IMR-90 (cell line): ENCODE results near the gene DHCR7. TPM values are rescaled to one million over a fixed set of nuclear protein-coding genes. Genes with fewer than 3 reads are reported as not detected.

Source experiments
- ATAC-seq: fragments of 200-7000 bp; cut with Tn5 transposase; 2 replicates; pipeline ENCODE4 v1.9.1; 2020; ENCODE audit warnings: low read depth, mild to moderate bottlenecking, moderate library complexity
- BruUV-seq: library from RNA; stranded (reverse); fragments of 400-500 nt; replicated peaks from 2 replicates; lab custom pipeline; 2021; lab: Mats Ljungman, UMichigan
- CTCF ChIA-PET: fragments of 300-600 bp; formaldehyde crosslinking; extraction: SDS; loops from one replicate; lab custom pipeline; 2021; ENCODE audit warnings: antibody characterized with exemption; lab: Yijun Ruan, JAX
- POLR2A ChIA-PET: fragments of 300-600 bp; sonication (Branson Sonifier 250); formaldehyde crosslinking; loops from one replicate; lab custom pipeline; 2022; ENCODE audit warnings: antibody characterized with exemption; ENCODE audit not compliant: unreplicated experiment; lab: Charles Lee
- DNase-seq: peaks from one replicate; pipeline ENCODE4 v3.0.0; 2013
- H2AFZ ChIP-seq: replicated peaks from 2 replicates; pipeline ENCODE3; 2013; ENCODE audit warnings: low read length, mild to moderate bottlenecking; ENCODE audit not compliant: poor library complexity
- H2AK5ac ChIP-seq: 2 replicates; pipeline ENCODE4 v1.6.1; 2013; ENCODE audit warnings: low read depth, low read length, inconsistent platforms
- H2AK9ac ChIP-seq: replicated peaks from 2 replicates; pipeline ENCODE3; 2013; ENCODE audit warnings: mild to moderate bottlenecking, low read depth, low read length, moderate library complexity; ENCODE audit not compliant: poor library complexity
- H2BK120ac ChIP-seq: 2 replicates; pipeline ENCODE4 v1.6.1; 2013; ENCODE audit warnings: low read depth, low read length, inconsistent platforms
- H2BK15ac ChIP-seq: 3 replicates; pipeline ENCODE4 v1.6.1; 2013; ENCODE audit warnings: low read depth, low read length, inconsistent platforms
- H2BK20ac ChIP-seq: 2 replicates; pipeline ENCODE4 v1.6.1; 2013; ENCODE audit warnings: low read depth, mild to moderate bottlenecking, inconsistent platforms, low read length, moderate library complexity
- H2BK5ac ChIP-seq: 2 replicates; pipeline ENCODE4 v1.6.1; 2013; ENCODE audit warnings: mild to moderate bottlenecking, low read depth, low read length, inconsistent platforms; ENCODE audit not compliant: poor library complexity, severe bottlenecking
- H3K14ac ChIP-seq: replicated peaks from 2 replicates; pipeline ENCODE4 v1.6.1; 2013; ENCODE audit warnings: low read depth, low read length, inconsistent platforms
- H3K18ac ChIP-seq: 2 replicates; pipeline ENCODE4 v1.6.1; 2013; ENCODE audit warnings: low read depth, low read length, control low read depth
- H3K23ac ChIP-seq: 2 replicates; pipeline ENCODE4 v1.6.1; 2013; ENCODE audit warnings: low read depth, low read length, inconsistent platforms
- H3K27ac ChIP-seq: 2 replicates; pipeline ENCODE4 v1.5.1; 2013; ENCODE audit warnings: mild to moderate bottlenecking, control low read depth, low read length; ENCODE audit not compliant: insufficient read depth
- H3K27me3 ChIP-seq: 2 replicates; pipeline ENCODE4 v1.6.1; 2013; ENCODE audit warnings: low read length; ENCODE audit not compliant: control insufficient read depth, insufficient read depth
- H3K36me3 ChIP-seq: 2 replicates; pipeline ENCODE4 v1.6.1; 2013; ENCODE audit warnings: low read length, mixed read lengths; ENCODE audit not compliant: control insufficient read depth, insufficient read depth
- H3K4ac ChIP-seq: 2 replicates; pipeline ENCODE4 v1.6.1; 2013; ENCODE audit warnings: low read depth, low read length, inconsistent platforms
- H3K4me1 ChIP-seq: 2 replicates; pipeline ENCODE4 v1.6.1; 2013; ENCODE audit warnings: low read length, mixed read lengths; ENCODE audit not compliant: control insufficient read depth, insufficient read depth
- H3K4me2 ChIP-seq: 2 replicates; pipeline ENCODE4 v1.6.1; 2013; ENCODE audit warnings: low read depth, mild to moderate bottlenecking, control low read depth, low read length, moderate library complexity
- H3K4me3 ChIP-seq: 2 replicates; pipeline ENCODE4 v1.5.1; 2013; ENCODE audit warnings: low read depth, mild to moderate bottlenecking, control low read depth, low read length, moderate library complexity; ENCODE audit not compliant: insufficient read depth
- H3K56ac ChIP-seq: 2 replicates; pipeline ENCODE4 v1.6.1; 2013; ENCODE audit warnings: low read length, inconsistent platforms; ENCODE audit not compliant: insufficient read depth; ENCODE audit errors: extremely low read depth
- H3K79me1 ChIP-seq, 2 experiments: 2 replicates each; pipeline ENCODE4 v1.6.1; 2013; ENCODE audit warnings: low read length in 2 of 2, inconsistent platforms in 1 of 2, low read depth in 1 of 2
- H3K9ac ChIP-seq: 2 replicates; pipeline ENCODE4 v1.6.1; 2013; ENCODE audit warnings: low read depth, low read length, control low read depth
- H3K9me1 ChIP-seq: 2 replicates; pipeline ENCODE4 v1.6.1; 2013; ENCODE audit warnings: low read length, inconsistent platforms; ENCODE audit not compliant: insufficient read depth
- H3K9me3 ChIP-seq: 2 replicates; pipeline ENCODE4 v1.6.1; 2013; ENCODE audit warnings: low read length; ENCODE audit not compliant: control insufficient read depth, insufficient read depth
- H4K20me1 ChIP-seq: 2 replicates; pipeline ENCODE4 v1.6.1; 2013; ENCODE audit warnings: low read length, inconsistent platforms; ENCODE audit not compliant: insufficient read depth
- H4K5ac ChIP-seq: 2 replicates; pipeline ENCODE4 v1.6.1; 2013; ENCODE audit warnings: mild to moderate bottlenecking, low read depth, low read length, control low read depth
- H4K8ac ChIP-seq, 2 experiments: 2 replicates each; pipeline ENCODE4 v1.6.1; 2013; ENCODE audit warnings: low read depth in 2 of 2, low read length in 2 of 2, control low read depth in 1 of 2, inconsistent platforms in 1 of 2
- H4K91ac ChIP-seq: 2 replicates; pipeline ENCODE4 v1.6.1; 2013; ENCODE audit warnings: low read depth, low read length, inconsistent platforms; ENCODE audit not compliant: insufficient read depth
- BHLHE40 ChIP-seq: fragments of 150-350 bp; IDR thresholded peaks from 2 replicates; pipeline ENCODE4 v1.6.1; 2016; ENCODE audit warnings: mild to moderate bottlenecking, low read depth, low read length
- CEBPB ChIP-seq: IDR thresholded peaks from 2 replicates; pipeline ENCODE4 v1.6.1; 2012; ENCODE audit warnings: low read depth, low read length, improper control_type of control experiment
- ELK1 ChIP-seq: fragments of 150-350 bp; IDR thresholded peaks from 2 replicates; pipeline ENCODE4 v1.6.1; 2016; ENCODE audit warnings: low read depth, mild to moderate bottlenecking, low read length, moderate library complexity, borderline replicate concordance
- FOS ChIP-seq: fragments of 150-350 bp; IDR thresholded peaks from 2 replicates; pipeline ENCODE4 v1.6.1; 2016; ENCODE audit warnings: low read depth, low read length
- MAFK ChIP-seq: IDR thresholded peaks from 2 replicates; pipeline ENCODE4 v1.6.1; 2012; ENCODE audit warnings: low read depth, low read length, improper control_type of control experiment
- MAZ ChIP-seq: IDR thresholded peaks from 2 replicates; pipeline ENCODE4 v1.6.1; 2012; ENCODE audit warnings: low read depth, mild to moderate bottlenecking, low read length, improper control_type of control experiment, moderate library complexity, borderline replicate concordance
- NFE2L2 ChIP-seq: fragments of 150-350 bp; IDR thresholded peaks from 2 replicates; pipeline ENCODE4 v1.6.1; 2016; ENCODE audit warnings: low read depth, mild to moderate bottlenecking, low read length
- POLR2A ChIP-seq: IDR thresholded peaks from 2 replicates; pipeline ENCODE4 v1.6.1; 2012; ENCODE audit warnings: mild to moderate bottlenecking, low read depth, low read length
- RAD21 ChIP-seq: IDR thresholded peaks from 2 replicates; pipeline ENCODE4 v1.6.1; 2012; ENCODE audit warnings: low read length, improper control_type of control experiment
- RCOR1 ChIP-seq: IDR thresholded peaks from 2 replicates; pipeline ENCODE4 v1.6.1; 2012; ENCODE audit warnings: mild to moderate bottlenecking, low read length, improper control_type of control experiment; ENCODE audit not compliant: insufficient replicate concordance
- RFX5 ChIP-seq: IDR thresholded peaks from 2 replicates; pipeline ENCODE4 v1.8.0; 2012; ENCODE audit warnings: low read depth, mild to moderate bottlenecking, low read length, moderate library complexity
- SMC3 ChIP-seq: fragments of 150-350 bp; IDR thresholded peaks from 2 replicates; pipeline ENCODE4 v1.6.1; 2016; ENCODE audit warnings: low read depth, mild to moderate bottlenecking, antibody characterized with exemption, low read length, moderate library complexity
- USF2 ChIP-seq: fragments of 150-350 bp; IDR thresholded peaks from 2 replicates; pipeline ENCODE4 v1.6.1; 2017; ENCODE audit warnings: mild to moderate bottlenecking, antibody characterized with exemption, low read length, low read depth
- WGBS, 2 experiments: methylation state at CpG; one replicate each; pipeline versions ENCODE4 v1.1.5 to v1.1.7; 2013; ENCODE audit warnings: missing lambda C conversion rate in 2 of 2; ENCODE audit not compliant: insufficient read length in 1 of 2; ENCODE audit errors: extremely low coverage in 2 of 2; 5-methylcytosine and 5-hydroxymethylcytosine counted together
- dilution Hi-C: fragments of 300-500 bp; cut with HindIII; formaldehyde crosslinking; loops from one replicate; pipeline ENCODE4 v1.14.3; 2018; ENCODE audit warnings: low sequenced_read_pairs; ENCODE audit not compliant: unreplicated experiment
- in situ Hi-C: fragments of 300-500 bp; cut with MboI; formaldehyde crosslinking; loops from 3 replicates; pipeline ENCODE4 v1.14.3; 2019; ENCODE audit warnings: low sequenced_read_pairs, inconsistent platforms, mixed read lengths
- intact Hi-C: fragments of 100-400 bp; cut with micrococcal nuclease; formaldehyde crosslinking; loops from 2 replicates; pipeline ENCODE4 v1.10.0; 2022
- polyA plus RNA-seq, 3 experiments: library from polyadenylated mRNA; depleted of rRNA; stranded (reverse); fragments of >200 nt; gene quantifications; 2 replicates each; pipeline ENCODE4 v1.2.3, GENCODE V29; 2012; ENCODE audit warnings: low replicate concordance in 1 of 3
- total RNA-seq: library from RNA; depleted of rRNA; stranded (reverse); fragments of >200 nt; gene quantifications from 2 replicates; pipeline ENCODE4 v1.2.3, GENCODE V29; 2012

DHCR7 gene
- total and polyA plus RNA-seq, 2 of the 4 experiments (the other 2 are of a cell fraction), result 22.0 to 43.3 TPM

- 92% methylated on average over 5 of the region's 7 CpGs; no CpG with 5 or more reads in 1 of the 2 experiments for WGBS, 2 experiments
- no peak overlapping the region for H3K4me2 ChIP-seq
- peaks cover 4% of the 10 kb centered on the region; the same call in 1 of the 2 replicates for H3K9me1 ChIP-seq
- intact Hi-C loops (no loop called here), in situ Hi-C loops (no loop called here), dilution Hi-C loops (no loop called here)
- H2BK15ac ChIP-seq, result no peak overlapping the region
- no peak overlapping the region for H4K5ac ChIP-seq
- H3K4ac ChIP-seq, result no peak overlapping the region
- no peak overlapping the region for H3K14ac ChIP-seq
- H2BK120ac ChIP-seq, result no peak overlapping the region
- no peaks in the 10 kb centered on the region for H3K79me1 ChIP-seq
- no peak overlapping the region for H4K91ac ChIP-seq
- peak overlapping the region; percentile 11 for H2AFZ ChIP-seq
- H2BK5ac ChIP-seq, result no peak overlapping the region
- no peak overlapping the region for H4K8ac ChIP-seq
- ATAC-seq, result no peak
- no peak overlapping the region for H3K4me3 ChIP-seq
- H3K36me3 ChIP-seq, result no peaks in the 10 kb centered on the region
- H3K56ac ChIP-seq, result no peak overlapping the region
- H3K9me3 ChIP-seq, result no peaks in the 10 kb centered on the region; the same call in none of the 2 replicates
- no peak overlapping the region for H3K27ac ChIP-seq
- no peak overlapping the region for H2BK20ac ChIP-seq
- H3K18ac ChIP-seq, result no peak overlapping the region
- ChIA-PET POLR2A (no interaction called here), CTCF (no interaction called here)
- H3K9ac ChIP-seq, result no peak overlapping the region
- no peak overlapping the region for H2AK9ac ChIP-seq
- no peaks in the 10 kb centered on the region for H3K4me1 ChIP-seq
- DNase-seq, result no peak
- H2AK5ac ChIP-seq, result no peak overlapping the region
- H3K27me3 ChIP-seq, result peaks cover 26% of the 10 kb centered on the region
- TF ChIP-seq RCOR1 (no peak), BHLHE40 (no peak), MAFK (no peak), RFX5 (no peak), RAD21 (no peak), CEBPB (no peak), SMC3 (no peak), ELK1 (no peak), MAZ (no peak), FOS (no peak), USF2 (no peak), POLR2A (no peak), NFE2L2 (no peak)
- no peak overlapping the region for H3K23ac ChIP-seq
- no TSS peak for BruUV-seq
- H4K20me1 ChIP-seq, result no peaks in the 10 kb centered on the region
Observed at GRCh38 chr11:71399341-71399740, 48.9 kb downstream of the DHCR7 start.
